Activated CD4-positive, alpha-beta T cell treated with anti-CD3 and anti-CD28 coated beads, Interleukin-2, amount 50 U/mL, for 24 hours (primary cell): ENCODE measurements around the gene HLA-B.

Experiments
- DNase-seq, 2 donors: peaks; one replicate each; pipeline ENCODE4 v3.0.0-alpha.2; 2020; ENCODE audit warnings: low read depth in 1 of 2, low spot score in 1 of 2

HLA-B gene

GRCh38 chr6:31353384-31353945 lies 3.5 kb downstream of the HLA-B start:
- DNase-seq, result no peak

GRCh38 chr6:31352683-31353383 lies 4.1 kb downstream of the HLA-B start:
- no peak for DNase-seq

- no peak for DNase-seq
Observed at GRCh38 chr6:31352310-31352682, 4.7 kb downstream of the HLA-B start.

- no peak for DNase-seq
Observed at GRCh38 chr6:31351401-31352309, 5.3 kb downstream of the HLA-B start.

GRCh38 chr6:31351033-31351380 lies 6.0 kb downstream of the HLA-B start:
- DNase-seq, result no peak

GRCh38 chr6:31350196-31351032 lies 6.6 kb downstream of the HLA-B start:
- no peak for DNase-seq

GRCh38 chr6:31349301-31349700 lies 7.7 kb downstream of the HLA-B start:
- no peak for DNase-seq

GRCh38 chr6:31345026-31345730 lies 11.8 kb downstream of the HLA-B start:
- DNase-seq, result no peak

GRCh38 chr6:31340228-31340627 lies 16.8 kb downstream of the HLA-B start:
- DNase-seq, result no peak

GRCh38 chr6:31339210-31339609 lies 17.8 kb downstream of the HLA-B start:
- no peak for DNase-seq

GRCh38 chr6:31336896-31337496 lies 20.0 kb downstream of the HLA-B start:
- DNase-seq, result no peak

- no peak for DNase-seq
Observed at GRCh38 chr6:31332637-31333602, 24.1 kb downstream of the HLA-B start.

GRCh38 chr6:31328355-31328960 lies 28.5 kb downstream of the HLA-B start:
- no peak for DNase-seq

GRCh38 chr6:31321820-31322219 lies 35.2 kb downstream of the HLA-B start:
- no peak for DNase-seq

GRCh38 chr6:31321005-31321707 lies 35.8 kb downstream of the HLA-B start:
- DNase-seq, result no peak

- no peak for DNase-seq
Observed at GRCh38 chr6:31317036-31317435, 39.9 kb downstream of the HLA-B start.

- DNase-seq, result no peak
Observed at GRCh38 chr6:31309641-31310040, 47.3 kb downstream of the HLA-B start.

GRCh38 chr6:31308845-31309175 lies 48.2 kb downstream of the HLA-B start:
- no peak for DNase-seq
